Measurements from ENCODE around the gene SCNN1A. TPM values are rescaled to one million over a fixed set of nuclear protein-coding genes. Genes with fewer than 3 reads are reported as not detected.

Gene SCNN1A
- total RNA-seq, 1 donor from 2014 or later, result 0.05 TPM

GRCh38 chr12:6370576-6370935 lies 4.8 kb downstream of the SCNN1A start:
- intact Hi-C loops (cut with micrococcal nuclease), result no loop called here
- no peak overlapping the region for H3K27ac Mint-ChIP-seq
- DNase-seq (ENCODE audit: low spot score), result no peak
- H3K27me3 Mint-ChIP-seq (ENCODE audit: insufficient read depth), result no peaks in the 10 kb centered on the region
- no peaks in the 10 kb centered on the region for H3K9me3 Mint-ChIP-seq
- H3K36me3 Mint-ChIP-seq (ENCODE audit: low read depth), result no peaks in the 10 kb centered on the region
- H3K4me3 Mint-ChIP-seq, result no peak overlapping the region
- peaks cover 22% of the 10 kb centered on the region for H3K4me1 Mint-ChIP-seq (ENCODE audit: low read depth)

GRCh38 chr12:6369916-6370575 lies 5.3 kb downstream of the SCNN1A start:
- intact Hi-C loops (cut with micrococcal nuclease), result no loop called here
- DNase-seq (ENCODE audit: low spot score), result no peak

GRCh38 chr12:6368906-6369525 lies 6.3 kb downstream of the SCNN1A start:
- DNase-seq (ENCODE audit: low spot score), result no peak
- no peaks in the 10 kb centered on the region for H3K27me3 Mint-ChIP-seq (ENCODE audit: insufficient read depth)
- H3K4me3 Mint-ChIP-seq, result no peak overlapping the region
- intact Hi-C loops (cut with micrococcal nuclease), result no loop called here
- peaks cover 27% of the 10 kb centered on the region for H3K4me1 Mint-ChIP-seq (ENCODE audit: low read depth)
- H3K27ac Mint-ChIP-seq, result peak overlapping the region; percentile 16
- H3K9me3 Mint-ChIP-seq, result no peaks in the 10 kb centered on the region
- no peaks in the 10 kb centered on the region for H3K36me3 Mint-ChIP-seq (ENCODE audit: low read depth)

More at GRCh38 chr12:6369916-6370575, 5.3 kb downstream of the SCNN1A start:
- Mint-ChIP-seq H3K4me3 (no peak overlapping the region), H3K36me3 (ENCODE audit: low read depth) (no peaks in the 10 kb centered on the region), H3K9me3 (no peaks in the 10 kb centered on the region), H3K4me1 (ENCODE audit: low read depth) (peaks cover 22% of the 10 kb centered on the region), H3K27me3 (ENCODE audit: insufficient read depth) (no peaks in the 10 kb centered on the region), H3K27ac (no peak overlapping the region)

GRCh38 chr12:6367969-6368892 lies 7.1 kb downstream of the SCNN1A start:
- DNase-seq (ENCODE audit: low spot score), result no peak
- H3K9me3 Mint-ChIP-seq, result no peaks in the 10 kb centered on the region
- H3K4me1 Mint-ChIP-seq (ENCODE audit: low read depth), result peaks cover 27% of the 10 kb centered on the region
- no peak overlapping the region for H3K4me3 Mint-ChIP-seq
- peak overlapping the region; percentile 16 for H3K27ac Mint-ChIP-seq
- intact Hi-C loops (cut with micrococcal nuclease), result loop anchor here (1.0 kb wide), 2 partner anchors 33 to 45 kb away; no protein-coding TSS in a partner anchor
- H3K27me3 Mint-ChIP-seq (ENCODE audit: insufficient read depth), result no peaks in the 10 kb centered on the region
- H3K36me3 Mint-ChIP-seq (ENCODE audit: low read depth), result no peaks in the 10 kb centered on the region

GRCh38 chr12:6367065-6367968 lies 8.0 kb downstream of the SCNN1A start:
- peak overlapping the region; percentile 3 for H3K27ac Mint-ChIP-seq
- intact Hi-C loops (cut with micrococcal nuclease), result loop anchor here (1.0 kb wide), 2 partner anchors 32 to 44 kb away; no protein-coding TSS in a partner anchor
- H3K9me3 Mint-ChIP-seq, result no peaks in the 10 kb centered on the region
- H3K4me1 Mint-ChIP-seq (ENCODE audit: low read depth), result peaks cover 20% of the 10 kb centered on the region
- no peaks in the 10 kb centered on the region for H3K36me3 Mint-ChIP-seq (ENCODE audit: low read depth)
- H3K27me3 Mint-ChIP-seq (ENCODE audit: insufficient read depth), result no peaks in the 10 kb centered on the region
- no peak overlapping the region for H3K4me3 Mint-ChIP-seq
- DNase-seq (ENCODE audit: low spot score), result no peak

- peak overlapping the region; percentile 15 for H3K27ac Mint-ChIP-seq
- peaks cover 39% of the 10 kb centered on the region for H3K4me1 Mint-ChIP-seq (ENCODE audit: low read depth)
- no peaks in the 10 kb centered on the region for H3K36me3 Mint-ChIP-seq (ENCODE audit: low read depth)
- no peaks in the 10 kb centered on the region for H3K9me3 Mint-ChIP-seq
- DNase-seq (ENCODE audit: low spot score), result no peak
- peak overlapping the region; percentile 62 for H3K4me3 Mint-ChIP-seq
- intact Hi-C loops (cut with micrococcal nuclease), result loop anchor here (2.0 kb wide), 1 partner anchor 131 kb away; the partner anchor contains the start of gene NCAPD2
- peaks cover 4% of the 10 kb centered on the region for H3K27me3 Mint-ChIP-seq (ENCODE audit: insufficient read depth)
Observed at GRCh38 chr12:6364044-6364374, 11.4 kb downstream of the SCNN1A start.

GRCh38 chr12:6363330-6364043 lies 11.9 kb downstream of the SCNN1A start:
- H3K4me3 Mint-ChIP-seq, result peak overlapping the region; percentile 62
- H3K9me3 Mint-ChIP-seq, result no peaks in the 10 kb centered on the region
- H3K27ac Mint-ChIP-seq, result peak overlapping the region; percentile 67
- intact Hi-C loops (cut with micrococcal nuclease), result loop anchor here (1.0 to 2.0 kb wide), 5 partner anchors 23 to 131 kb away; partner anchors contain the start of genes NCAPD2 and VAMP1
- peaks cover 4% of the 10 kb centered on the region for H3K27me3 Mint-ChIP-seq (ENCODE audit: insufficient read depth)
- DNase-seq (ENCODE audit: low spot score), result peak; percentile 30
- H3K36me3 Mint-ChIP-seq (ENCODE audit: low read depth), result no peaks in the 10 kb centered on the region
- H3K4me1 Mint-ChIP-seq (ENCODE audit: low read depth), result peaks cover 39% of the 10 kb centered on the region

- intact Hi-C loops (cut with micrococcal nuclease), result loop anchor here (1.0 to 2.0 kb wide), 4 partner anchors 23 to 108 kb away; partner anchors contain the start of gene VAMP1
- H3K4me1 Mint-ChIP-seq (ENCODE audit: low read depth), result peaks cover 38% of the 10 kb centered on the region
- no peak for DNase-seq (ENCODE audit: low spot score)
- H3K4me3 Mint-ChIP-seq, result no peak overlapping the region
- H3K27ac Mint-ChIP-seq, result no peak overlapping the region
- H3K36me3 Mint-ChIP-seq (ENCODE audit: low read depth), result no peaks in the 10 kb centered on the region
- H3K9me3 Mint-ChIP-seq, result no peaks in the 10 kb centered on the region
- H3K27me3 Mint-ChIP-seq (ENCODE audit: insufficient read depth), result peaks cover 4% of the 10 kb centered on the region
Observed at GRCh38 chr12:6363010-6363329, 12.4 kb downstream of the SCNN1A start.

GRCh38 chr12:6362403-6362802 lies 13.0 kb downstream of the SCNN1A start:
- H3K36me3 Mint-ChIP-seq (ENCODE audit: low read depth), result no peaks in the 10 kb centered on the region
- peak overlapping the region; percentile 46 for H3K27ac Mint-ChIP-seq
- peaks cover 4% of the 10 kb centered on the region for H3K27me3 Mint-ChIP-seq (ENCODE audit: insufficient read depth)
- no peak for DNase-seq (ENCODE audit: low spot score)
- peaks cover 32% of the 10 kb centered on the region for H3K4me1 Mint-ChIP-seq (ENCODE audit: low read depth)
- no peaks in the 10 kb centered on the region for H3K9me3 Mint-ChIP-seq
- intact Hi-C loops (cut with micrococcal nuclease), result loop anchor here (2.0 kb wide), 1 partner anchor 108 kb away; the partner anchor contains the start of gene VAMP1
- H3K4me3 Mint-ChIP-seq, result peak overlapping the region; percentile 74

- Mint-ChIP-seq H3K27me3 (ENCODE audit: insufficient read depth) (peaks cover 8% of the 10 kb centered on the region), H3K36me3 (ENCODE audit: low read depth) (no peaks in the 10 kb centered on the region), H3K4me1 (ENCODE audit: low read depth) (peaks cover 29% of the 10 kb centered on the region), H3K4me3 (peak overlapping the region; percentile 74), H3K9me3 (no peaks in the 10 kb centered on the region), H3K27ac (peak overlapping the region; percentile 46)
- intact Hi-C loops (cut with micrococcal nuclease), result loop anchor here (2.0 kb wide), 1 partner anchor 109 kb away; the partner anchor contains the start of gene VAMP1
- DNase-seq (ENCODE audit: low spot score), result no peak
Observed at GRCh38 chr12:6361834-6362233, 13.5 kb downstream of the SCNN1A start.

- Mint-ChIP-seq H3K4me1 (ENCODE audit: low read depth) (peaks cover 33% of the 10 kb centered on the region), H3K9me3 (no peaks in the 10 kb centered on the region), H3K27me3 (ENCODE audit: insufficient read depth) (peaks cover 15% of the 10 kb centered on the region), H3K36me3 (ENCODE audit: low read depth) (no peaks in the 10 kb centered on the region), H3K4me3 (no peak overlapping the region), H3K27ac (no peak overlapping the region)
- intact Hi-C loops (cut with micrococcal nuclease), result no loop called here
- DNase-seq (ENCODE audit: low spot score), result no peak
Observed at GRCh38 chr12:6360578-6361490, 14.5 kb downstream of the SCNN1A start.

Data from activated T-helper 1 cell treated with anti-CD3 and anti-CD28 coated beads, Interleukin-12 subunit alpha, Interleukin-12 subunit beta, Interleukin-2, Interleukin-4 antibody, amounts not matched to agents 30 ng/mL and 10 ng/mL and 1 ng/mL, durations not matched to agents 14 hours and 24 hours and 36 hours (primary cell).